ENCODE results near the gene GRIFIN.

GRCh38 chr7:2459674-2460073, 16.5 kb downstream of the GRIFIN start:
- TF ChIP-seq CTCF (IDR thresholded peaks at IDR 0.05; ENCODE audit: low read length) (no peak), EZH2phosphoT487 (IDR thresholded peaks at IDR 0.05; ENCODE audit: low read length) (no peak)
